Neural cell (in vitro differentiated cells): ENCODE measurements around the gene SLC26A2. TPM values are rescaled to one million over a fixed set of nuclear protein-coding genes. Genes with fewer than 3 reads are reported as not detected.
A peak's percentile ranks its signal among the peaks of the same experiment; 100 is the strongest.

Experiments used
- H2AFZ ChIP-seq: fragments of 200-600, 300-800 bp; sonication (generic), shearing (Covaris generic); 2 replicates; pipeline ENCODE4 v1.6.0; 2014; ENCODE audit warnings: low read depth, mild to moderate bottlenecking, antibody characterized with exemption, low read length, moderate library complexity
- H3F3A ChIP-seq: fragments of 200-600 bp; shearing (Covaris generic); 2 replicates; pipeline ENCODE4 v1.6.1; 2016; ENCODE audit warnings: mild to moderate bottlenecking, moderate library complexity, mixed read lengths, antibody characterized with exemption, low read length; ENCODE audit not compliant: insufficient read depth, poor library complexity, severe bottlenecking
- H3K27ac ChIP-seq: fragments of 200-600, 300-800 bp; sonication (generic), shearing (Covaris generic); 2 replicates; pipeline ENCODE4 v1.5.1; 2014; ENCODE audit warnings: mild to moderate bottlenecking, low read length, moderate library complexity
- H3K27me3 ChIP-seq: fragments of 300-800, 200-600 bp; sonication (generic), shearing (Covaris generic); 2 replicates; pipeline ENCODE4 v1.6.0; 2014; ENCODE audit warnings: mild to moderate bottlenecking, low read depth, low read length, moderate library complexity; ENCODE audit not compliant: insufficient read depth
- H3K36me3 ChIP-seq: fragments of 300-800, 200-600 bp; sonication (generic), shearing (Covaris generic); 2 replicates; pipeline ENCODE4 v1.5.1; 2014; ENCODE audit warnings: mild to moderate bottlenecking, antibody characterized with exemption, low read length, moderate library complexity; ENCODE audit not compliant: insufficient read depth
- H3K4me2 ChIP-seq: fragments of 300-800, 200-600 bp; sonication (generic), shearing (Covaris generic); 2 replicates; pipeline ENCODE4 v1.6.0; 2014; ENCODE audit warnings: mild to moderate bottlenecking, low read length
- H3K4me3 ChIP-seq: fragments of 300-800, 200-600 bp; sonication (generic), shearing (Covaris generic); 2 replicates; pipeline ENCODE4 v1.5.1; 2014; ENCODE audit warnings: mild to moderate bottlenecking, low read length, moderate library complexity
- H3K79me2 ChIP-seq: fragments of 200-600 bp; shearing (Covaris generic); replicated peaks from 2 replicates; pipeline ENCODE4 v1.6.0; 2014; ENCODE audit warnings: mild to moderate bottlenecking, low read length, moderate library complexity; ENCODE audit not compliant: insufficient read depth
- H3K9ac ChIP-seq: fragments of 300-800, 200-600 bp; sonication (generic), shearing (Covaris generic); 2 replicates; pipeline ENCODE4 v1.6.1; 2016; ENCODE audit warnings: mild to moderate bottlenecking, low read length, mixed read lengths
- H3K9me2 ChIP-seq: fragments of 200-600 bp; shearing (Covaris generic); 2 replicates; pipeline ENCODE4 v1.6.1; 2016; ENCODE audit warnings: mild to moderate bottlenecking, low read length, mixed read lengths; ENCODE audit not compliant: insufficient read depth
- H3K9me3 ChIP-seq: fragments of 200-600, 300-800 bp; sonication (generic), shearing (Covaris generic); 2 replicates; pipeline ENCODE4 v1.6.1; 2016; ENCODE audit warnings: mild to moderate bottlenecking, mixed run types, low read length, moderate library complexity, mixed read lengths
- H4K20me1 ChIP-seq: fragments of 200-600 bp; shearing (Covaris generic); 2 replicates; pipeline ENCODE4 v1.6.1; 2016; ENCODE audit warnings: mild to moderate bottlenecking, mixed run types; ENCODE audit not compliant: insufficient read depth
- CTCF ChIP-seq: fragments of 450-650 bp; IDR thresholded peaks from 2 replicates; pipeline ENCODE4 v1.5.1; 2014; ENCODE audit warnings: antibody characterized with exemption, mild to moderate bottlenecking, moderate library complexity; ENCODE audit not compliant: poor library complexity, severe bottlenecking
- EP300 ChIP-seq: fragments of 450-650 bp; conservative IDR thresholded peaks from 2 replicates; pipeline ENCODE4 v1.6.1; 2014; ENCODE audit warnings: antibody characterized with exemption, mild to moderate bottlenecking, moderate library complexity; ENCODE audit not compliant: poor library complexity, severe bottlenecking
- EZH2 ChIP-seq: fragments of 200-600, 300-800 bp; shearing (Covaris generic), sonication (generic); IDR thresholded peaks from 2 replicates; pipeline ENCODE4 v1.6.1; 2014; ENCODE audit warnings: antibody characterized with exemption, low read length, borderline replicate concordance, mild to moderate bottlenecking; ENCODE audit not compliant: insufficient read depth, poor library complexity, severe bottlenecking
- MXI1 ChIP-seq: fragments of 450-650 bp; conservative IDR thresholded peaks from 2 replicates; pipeline ENCODE4 v1.6.1; 2014; ENCODE audit warnings: antibody characterized with exemption, mild to moderate bottlenecking; ENCODE audit not compliant: poor library complexity, severe bottlenecking
- POLR2AphosphoS5 ChIP-seq: IDR thresholded peaks from 2 replicates; pipeline ENCODE4 v1.6.1; 2012
- RAD21 ChIP-seq: fragments of 450-650 bp; conservative IDR thresholded peaks from 2 replicates; pipeline ENCODE4 v1.6.1; 2014; ENCODE audit warnings: antibody characterized with exemption, mild to moderate bottlenecking, moderate library complexity
- REST ChIP-seq: IDR thresholded peaks from 2 replicates; pipeline ENCODE4 v1.6.1; 2012; ENCODE audit warnings: borderline replicate concordance
- SMC3 ChIP-seq: fragments of 450-650 bp; conservative IDR thresholded peaks from 2 replicates; pipeline ENCODE4 v1.6.1; 2014; ENCODE audit warnings: antibody characterized with exemption, mild to moderate bottlenecking, moderate library complexity; ENCODE audit not compliant: poor library complexity
- TAF1 ChIP-seq: IDR thresholded peaks from 2 replicates; pipeline ENCODE4 v1.6.1; 2012; ENCODE audit warnings: low read depth
- polyA plus RNA-seq: library from polyadenylated mRNA; depleted of rRNA; stranded (reverse); fragments of >200 nt; gene quantifications from 2 replicates; pipeline ENCODE4 v1.2.3, GENCODE V29; 2014

The SLC26A2 gene
- polyA plus RNA-seq, 1 donor from 2014 or later, result 5.4 TPM

GRCh38 chr5:150000990-150001659 is 40.6 kb downstream of the SLC26A2 start:
- no peak for TF ChIP-seq EZH2
- no peak for TF ChIP-seq REST
- TF ChIP-seq RAD21, result no peak
- TF ChIP-seq MXI1, result no peak
- TF ChIP-seq TAF1, result no peak
- no peak for TF ChIP-seq SMC3
- no peak for TF ChIP-seq POLR2AphosphoS5
- TF ChIP-seq EP300, result no peak
- no peak for TF ChIP-seq CTCF
- H4K20me1 ChIP-seq, result no peaks in the 10 kb centered on the region
- H3K36me3 ChIP-seq, result no peaks in the 10 kb centered on the region
- peak overlapping the region; percentile 83 for H2AFZ ChIP-seq
- peak overlapping the region; percentile 100 for H3K4me3 ChIP-seq
- H3K27ac ChIP-seq, result peak overlapping the region; percentile 88
- H3K27me3 ChIP-seq, result no peaks in the 10 kb centered on the region
- H3F3A ChIP-seq, result no peaks in the 10 kb centered on the region
- peaks cover 29% of the 10 kb centered on the region for H3K79me2 ChIP-seq
- peak overlapping the region; percentile 87 for H3K4me2 ChIP-seq
- no peaks in the 10 kb centered on the region for H3K9me3 ChIP-seq
- H3K9ac ChIP-seq, result peak overlapping the region; percentile 89
- no peaks in the 10 kb centered on the region for H3K9me2 ChIP-seq

- TF ChIP-seq EP300 (no peak), SMC3 (peak; percentile 36), TAF1 (no peak), POLR2AphosphoS5 (no peak), CTCF (peak; percentile 62), REST (no peak), RAD21 (peak; percentile 38), MXI1 (no peak), EZH2 (no peak)
- Histone ChIP-seq H3K9me3 (no peaks in the 10 kb centered on the region), H3F3A (no peaks in the 10 kb centered on the region), H3K4me3 (peak overlapping the region; percentile 100), H3K9me2 (no peaks in the 10 kb centered on the region), H3K27ac (no peak overlapping the region), H3K36me3 (no peaks in the 10 kb centered on the region), H2AFZ (no peak overlapping the region), H3K9ac (peak overlapping the region; percentile 89), H4K20me1 (no peaks in the 10 kb centered on the region), H3K79me2 (peaks cover 29% of the 10 kb centered on the region), H3K4me2 (peak overlapping the region; percentile 87), H3K27me3 (no peaks in the 10 kb centered on the region)
Measured at GRCh38 chr5:150001660-150002486, 41.3 kb downstream of the SLC26A2 start.
